Activated CD4-positive, alpha-beta T cell treated with anti-CD3 and anti-CD28 coated beads for 4 hours (primary cell): ENCODE data around the gene POLD1.

ENCODE experiments used
- DNase-seq, 2 donors: peaks; one replicate each; pipeline ENCODE4 v3.0.0-alpha.2; 2020

The POLD1 gene

DNA sequence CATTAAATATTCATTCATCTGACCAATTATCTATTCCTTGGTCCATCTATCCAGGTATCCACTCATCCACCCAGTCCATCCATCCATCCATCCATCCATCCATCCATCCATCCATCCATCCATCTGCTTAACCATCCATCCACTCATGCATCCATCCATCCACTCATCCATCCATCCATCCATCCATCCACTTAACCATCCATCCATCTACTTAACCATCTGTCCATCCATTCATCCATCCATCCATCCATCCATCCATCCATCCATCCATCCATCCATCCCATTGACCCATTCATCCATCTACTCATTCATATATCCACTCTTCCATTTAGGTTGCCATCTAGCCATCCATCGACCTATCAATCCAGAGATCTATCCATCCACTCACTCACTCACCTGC, 59.9 kb downstream of the POLD1 start:
- DNase-seq: no peak

- no peak for DNase-seq
Observed at GRCh38 chr19:50447053-50447452, 62.9 kb downstream of the POLD1 start.

DNA sequence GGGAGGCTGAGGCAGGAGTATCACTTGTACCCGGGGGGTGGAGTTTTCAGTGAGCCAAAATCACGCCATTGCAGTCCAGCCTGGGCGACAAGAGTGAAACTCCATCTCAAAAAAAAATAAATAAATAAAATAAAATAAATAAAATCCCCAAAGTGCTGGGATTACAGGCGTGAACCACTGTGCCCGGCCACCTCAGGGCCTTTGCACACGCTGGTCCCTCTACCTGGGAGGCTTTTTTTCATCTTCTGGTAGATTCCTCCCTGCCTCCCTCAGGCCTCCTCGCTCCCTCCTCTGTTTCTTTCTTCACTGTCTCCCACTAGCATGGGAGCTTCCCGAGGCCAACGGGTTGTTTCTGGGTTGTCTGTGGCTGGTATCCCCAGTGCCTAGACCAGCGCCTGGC, 63.6 kb downstream of the POLD1 start:
- no peak for DNase-seq

GRCh38 chr19:50449236-50449899, 65.2 kb downstream of the POLD1 start:
- DNase-seq: no peak

GRCh38 chr19:50450369-50451222, 66.4 kb downstream of the POLD1 start:
- DNase-seq: no peak

GRCh38 chr19:50451223-50451534, 67.0 kb downstream of the POLD1 start:
- no peak for DNase-seq

GRCh38 chr19:50453243-50453642, 69.1 kb downstream of the POLD1 start:
- DNase-seq: no peak

- no peak for DNase-seq
Observed at GRCh38 chr19:50455992-50456391, 71.8 kb downstream of the POLD1 start.

DNA sequence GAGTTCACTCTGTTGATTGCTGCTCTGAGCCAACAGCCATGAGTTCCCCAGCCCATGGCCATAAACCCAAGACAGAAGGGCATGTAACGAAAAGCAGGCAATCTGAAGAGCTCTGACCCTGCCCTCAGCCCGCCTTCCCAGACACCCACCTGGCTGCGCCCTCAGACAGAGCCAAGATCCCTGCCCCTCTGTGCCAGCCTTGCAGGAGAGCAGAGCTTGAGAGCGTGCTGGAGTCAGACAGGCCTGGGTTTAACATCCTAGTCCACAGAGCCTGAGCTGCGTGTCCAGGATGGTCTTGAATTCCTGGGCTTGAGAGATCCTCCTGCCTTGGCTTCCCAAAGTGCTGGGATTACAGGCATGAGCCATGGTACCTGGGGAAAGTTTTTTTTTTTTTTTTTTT, 73.2 kb downstream of the POLD1 start:
- no peak for DNase-seq

DNA sequence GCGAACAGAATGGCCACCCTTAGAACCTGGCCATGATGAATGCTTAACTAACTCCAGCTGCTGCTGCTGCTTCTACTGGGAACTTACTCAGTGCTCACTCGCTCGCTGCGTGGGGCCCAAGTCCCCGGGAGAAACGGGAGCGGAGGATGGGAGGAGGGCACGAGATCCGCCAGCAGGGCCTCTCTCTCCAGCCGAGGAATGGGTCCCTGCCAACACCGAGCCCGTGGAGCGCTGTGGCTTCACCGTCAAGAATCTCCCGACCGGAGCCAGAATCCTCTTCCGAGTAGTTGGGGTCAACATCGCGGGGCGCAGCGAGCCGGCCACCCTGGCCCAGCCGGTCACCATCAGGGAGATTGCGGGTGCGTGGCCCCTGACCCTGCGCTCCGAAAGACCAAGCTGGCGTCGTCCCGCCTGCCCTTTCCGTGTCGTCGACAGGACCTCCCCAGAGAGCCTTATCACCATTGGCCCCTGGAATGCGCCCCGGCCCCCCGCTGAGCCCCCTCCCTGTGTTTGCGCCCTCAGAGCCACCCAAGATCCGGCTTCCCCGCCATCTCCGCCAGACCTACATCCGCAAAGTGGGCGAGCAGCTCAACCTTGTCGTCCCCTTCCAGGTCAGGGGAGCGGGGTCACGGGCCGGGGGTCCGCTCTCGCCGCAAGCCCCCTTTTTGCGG, 74.4 kb downstream of the POLD1 start:
- DNase-seq: no peak

- no peak for DNase-seq
Observed at GRCh38 chr19:50459067-50459456, 74.9 kb downstream of the POLD1 start.

GRCh38 chr19:50459638-50460037, 75.5 kb downstream of the POLD1 start:
- DNase-seq: no peak

DNA sequence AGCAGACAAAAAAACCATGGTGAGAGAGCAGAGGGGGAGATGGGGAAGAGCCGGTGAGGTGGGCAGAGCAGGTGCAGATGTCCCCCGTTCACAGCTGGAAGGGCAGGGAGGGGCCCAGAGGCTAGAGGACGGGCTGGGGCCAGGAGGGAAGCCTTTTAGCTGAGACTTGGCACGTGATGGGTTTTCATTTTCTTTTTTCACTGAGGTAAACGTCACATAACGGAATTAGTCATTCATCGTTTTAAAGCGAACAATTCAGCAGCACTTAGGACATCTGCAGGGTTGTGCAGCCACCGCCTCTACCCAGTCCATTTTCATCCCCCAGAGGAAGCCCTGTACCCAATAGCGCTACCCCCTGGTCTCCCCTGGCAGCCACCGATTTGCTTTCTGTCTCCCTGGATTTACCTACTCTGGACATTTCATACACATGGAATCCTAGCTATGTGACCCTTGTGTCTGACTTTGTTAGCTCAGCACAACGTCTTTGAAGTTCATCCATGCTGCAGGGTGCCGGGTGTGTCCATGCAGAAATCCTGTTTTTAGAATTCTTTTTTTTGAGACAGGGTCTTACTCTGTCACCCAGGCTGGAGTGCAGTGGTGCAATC, 76.1 kb downstream of the POLD1 start:
- DNase-seq: no peak

GRCh38 chr19:50461066-50461875, 77.1 kb downstream of the POLD1 start:
- DNase-seq: peak; percentile 47 to 51

DNA sequence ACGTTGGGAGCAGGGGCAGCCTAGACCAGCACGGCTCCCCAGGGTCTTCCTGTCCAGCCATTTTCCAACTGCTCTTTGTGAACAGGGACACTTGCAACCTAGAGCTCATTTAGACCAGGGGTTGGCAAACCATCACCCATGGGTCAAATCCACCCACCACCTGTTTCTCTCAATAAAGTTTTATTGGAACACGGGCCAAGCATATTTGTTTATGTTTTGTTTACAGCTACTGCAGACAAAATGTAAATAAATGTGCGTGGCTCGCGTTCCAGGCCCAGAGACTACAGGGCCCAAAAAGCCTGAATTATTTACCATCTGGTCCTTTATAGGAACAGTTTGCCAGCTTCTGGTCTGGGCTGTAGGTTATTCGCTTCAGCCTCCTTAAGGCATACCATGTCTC, 78.8 kb downstream of the POLD1 start:
- no peak for DNase-seq

GRCh38 chr19:50464348-50464747, 80.2 kb downstream of the POLD1 start:
- DNase-seq: no peak

GRCh38 chr19:50465000-50465399, 80.9 kb downstream of the POLD1 start:
- no peak for DNase-seq

- no peak for DNase-seq
Observed at GRCh38 chr19:50465986-50466705, 82.0 kb downstream of the POLD1 start.

- DNase-seq: no peak
Observed at GRCh38 chr19:50466706-50467039, 82.5 kb downstream of the POLD1 start.

- no peak for DNase-seq
Observed at GRCh38 chr19:50467566-50467965, 83.4 kb downstream of the POLD1 start.
